SHP77 (cell line): Measurements from ENCODE around the gene BRSK1.
"Not testable (repeated sequence)": the region's sequence is repeated elsewhere in the genome, so short reads cannot be mapped to it uniquely, and the experiment has no call there.

Experiments
- DNase-seq, 2 experiments: peaks; one replicate each; lab custom pipeline; 2025; lab: John Stamatoyannopoulos, UW

BRSK1 gene

DNA sequence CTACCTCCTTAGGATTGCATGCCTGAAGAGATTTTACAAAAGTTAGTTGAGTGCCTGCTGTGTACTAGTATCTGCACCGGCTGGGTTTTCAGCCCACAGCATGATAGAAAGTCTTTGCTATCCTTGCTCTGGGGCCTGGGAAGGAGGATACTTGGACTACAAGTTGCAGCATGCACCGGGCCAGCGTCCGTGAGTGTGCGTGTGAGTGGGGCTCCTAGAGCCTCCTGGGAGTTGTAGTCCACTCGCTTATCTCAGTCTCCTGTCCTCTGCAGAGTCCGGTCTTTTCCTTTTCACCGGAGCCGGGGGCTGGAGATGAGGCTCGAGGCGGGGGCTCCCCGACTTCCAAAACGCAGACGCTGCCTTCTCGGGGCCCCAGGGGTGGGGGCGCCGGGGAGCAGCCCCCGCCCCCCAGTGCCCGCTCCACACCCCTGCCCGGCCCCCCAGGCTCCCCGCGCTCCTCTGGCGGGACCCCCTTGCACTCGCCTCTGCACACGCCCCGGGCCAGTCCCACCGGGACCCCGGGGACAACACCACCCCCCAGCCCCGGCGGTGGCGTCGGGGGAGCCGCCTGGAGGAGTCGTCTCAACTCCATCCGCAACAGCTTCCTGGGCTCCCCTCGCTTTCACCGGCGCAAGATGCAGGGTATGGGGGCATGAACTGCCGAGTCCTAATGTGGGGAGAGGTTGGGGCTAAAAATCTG lies 20.6 kb downstream of the BRSK1 start:
- peak; percentile 14 to 29 for DNase-seq

GRCh38 chr19:55304980-55305379 lies 21.2 kb downstream of the BRSK1 start:
- no peak for DNase-seq

DNA sequence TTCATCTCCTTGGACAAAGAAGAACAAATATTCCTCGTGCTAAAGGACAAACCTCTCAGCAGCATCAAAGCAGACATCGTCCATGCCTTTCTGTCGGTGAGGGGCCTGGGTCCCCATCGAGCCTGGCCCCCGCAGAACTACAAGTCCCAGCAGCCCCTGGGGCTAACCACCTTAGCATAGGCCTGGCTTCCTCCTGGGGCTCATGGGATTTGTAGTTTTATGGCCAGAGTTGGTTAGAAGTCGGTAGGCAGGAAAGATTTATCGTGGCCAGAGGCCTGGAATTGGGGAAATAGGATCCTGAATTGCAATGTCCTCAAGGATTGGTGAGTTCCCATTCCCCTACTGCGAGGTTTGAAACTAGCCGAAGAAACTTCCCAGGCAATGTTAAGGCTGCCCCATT lies 21.7 kb downstream of the BRSK1 start:
- peak in 1 of 2 experiments; percentile 38 for DNase-seq

- no peak for DNase-seq
These were observed 22.3 kb downstream of the BRSK1 start for GRCh38 chr19:55305983-55306562.

DNA sequence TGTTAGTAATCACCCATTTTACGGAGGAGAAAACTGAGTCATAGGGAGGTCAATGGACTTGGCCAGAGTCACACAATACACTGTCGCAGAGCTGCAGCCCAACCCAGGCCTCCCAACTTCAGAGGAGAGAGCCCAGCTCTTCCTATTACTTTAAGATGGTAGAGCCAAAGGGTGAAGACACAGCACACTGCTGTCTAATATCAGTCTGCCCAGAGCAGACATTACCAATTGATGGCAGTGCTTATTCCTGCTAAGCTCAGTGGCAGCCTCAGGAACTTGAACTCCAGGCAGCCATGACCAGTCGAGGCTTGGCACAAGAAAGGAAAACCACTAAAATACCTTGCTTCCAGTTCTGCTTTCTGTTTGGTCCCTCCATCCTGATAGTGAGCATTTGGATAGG lies 22.9 kb downstream of the BRSK1 start:
- DNase-seq, result no peak

DNA sequence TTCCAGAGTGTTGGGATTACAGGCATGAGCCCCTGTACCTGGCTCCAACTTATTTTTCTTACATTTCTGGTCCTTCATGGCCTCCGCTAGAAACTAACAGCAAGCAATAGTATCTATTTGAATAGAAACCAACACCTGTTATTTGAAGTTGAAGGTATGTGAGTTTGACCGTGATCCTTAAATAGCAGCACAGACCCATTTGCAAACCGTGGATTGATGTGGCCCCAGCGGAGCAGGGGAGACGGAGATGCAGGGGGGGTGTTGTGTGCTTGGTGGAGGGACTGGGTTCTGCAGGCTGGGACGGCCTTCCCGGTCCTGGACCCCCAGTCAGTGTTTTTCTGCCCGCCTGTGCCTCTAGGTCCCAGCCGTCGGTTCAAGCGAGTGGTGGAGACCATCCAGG lies 24.5 kb downstream of the BRSK1 start:
- no peak for DNase-seq

GRCh38 chr19:55309448-55309847 lies 25.7 kb downstream of the BRSK1 start:
- DNase-seq, result no peak

- DNase-seq, result no peak
These were observed 26.7 kb downstream of the BRSK1 start for GRCh38 chr19:55310498-55310897.

- no peak for DNase-seq
These were observed 27.6 kb downstream of the BRSK1 start for GRCh38 chr19:55311397-55311796.

- DNase-seq, result no peak
These were observed 28.0 kb downstream of the BRSK1 start for GRCh38 chr19:55311797-55312196.

DNA sequence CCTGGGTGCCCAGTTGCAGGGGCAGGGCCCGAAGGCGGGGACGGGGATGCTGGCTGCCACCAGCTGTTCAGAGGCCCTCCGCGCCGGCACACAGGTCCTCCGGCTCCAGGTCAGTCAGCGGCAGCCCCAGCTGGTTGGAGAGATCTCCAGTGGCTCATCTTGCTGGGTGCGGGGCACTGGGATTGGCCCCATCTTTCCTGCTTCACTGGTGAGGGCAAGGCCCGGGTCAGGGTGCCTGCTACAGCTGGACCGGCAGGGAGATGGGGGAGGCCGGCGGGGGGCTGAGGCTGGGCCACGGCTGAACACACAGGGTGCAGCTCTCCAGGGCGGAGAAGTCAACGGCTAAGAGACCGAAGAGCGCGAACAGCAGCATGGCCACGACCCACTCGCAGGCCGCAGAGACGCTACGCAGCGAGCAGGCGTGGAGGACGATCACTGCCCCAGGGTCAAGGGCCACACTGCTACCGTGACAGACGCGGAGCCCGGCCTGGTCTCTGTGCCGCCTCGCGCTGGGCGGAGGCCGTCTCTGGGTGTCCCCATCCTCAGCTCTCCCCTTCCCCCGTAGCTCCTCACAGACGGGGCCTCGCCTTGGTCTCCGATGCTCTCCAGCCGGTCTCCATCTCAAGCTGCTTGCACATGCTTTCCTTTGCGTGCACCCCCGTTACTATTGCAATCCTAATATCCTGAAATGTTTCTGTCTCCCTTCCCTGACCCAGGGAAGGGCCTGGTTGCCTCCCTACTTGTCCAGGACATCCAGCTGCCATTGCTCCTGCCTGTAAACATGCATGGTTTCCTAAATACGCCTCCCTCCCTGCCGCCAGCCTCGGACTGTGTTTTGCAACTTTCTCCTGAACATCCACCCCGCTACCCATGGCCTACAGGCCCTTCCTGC lies 29.1 kb downstream of the BRSK1 start:
- DNase-seq, result no peak

DNA sequence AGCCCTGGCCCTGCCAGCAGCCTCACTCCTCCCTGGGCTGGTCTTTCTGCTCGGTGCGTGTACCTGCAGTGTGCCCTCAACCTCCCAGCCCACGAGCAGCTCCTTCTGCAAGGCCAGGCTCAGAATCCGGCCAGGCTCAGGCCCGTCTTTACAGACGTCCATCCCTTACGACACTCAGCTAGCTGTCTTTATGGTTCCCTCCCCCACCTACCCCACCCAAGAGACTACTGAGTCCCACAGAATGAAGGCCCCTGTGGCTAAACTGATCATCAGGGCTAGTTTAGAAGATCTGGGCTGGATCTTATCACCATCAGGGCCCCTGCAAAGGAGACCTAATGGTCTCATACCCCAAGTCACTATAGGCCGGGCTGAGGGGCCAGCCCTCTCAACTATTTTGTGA lies 30.6 kb downstream of the BRSK1 start:
- DNase-seq, result no peak

DNA sequence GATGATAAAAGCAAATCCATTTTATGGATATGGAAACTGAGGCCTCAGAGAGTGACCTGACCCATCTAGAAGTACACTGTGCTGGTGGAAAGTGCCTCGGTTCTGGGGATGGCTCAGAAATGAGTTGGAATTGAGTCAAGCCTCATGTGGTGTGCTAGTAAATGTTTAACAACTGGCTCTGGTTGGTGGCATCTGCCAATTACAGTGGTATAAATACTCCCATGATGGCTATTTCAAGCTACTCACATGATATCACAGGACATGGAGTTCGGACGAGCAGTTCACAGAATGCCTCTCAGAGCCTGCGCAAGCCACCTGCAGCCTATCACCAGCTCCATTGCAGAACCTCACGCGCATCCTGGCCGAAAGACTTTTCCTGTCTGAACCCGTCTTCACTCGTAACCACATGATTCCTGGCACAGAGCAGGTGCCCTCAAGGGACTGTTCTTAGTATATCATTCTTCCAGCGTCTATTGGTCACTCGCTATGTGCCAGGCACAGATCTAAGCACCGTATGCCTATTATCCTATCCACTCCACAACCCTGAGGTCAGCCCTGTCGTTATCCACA lies 32.2 kb downstream of the BRSK1 start:
- DNase-seq, result no peak

- no peak for DNase-seq
These were observed 32.8 kb downstream of the BRSK1 start for GRCh38 chr19:55316646-55317045.

GRCh38 chr19:55319785-55320184 lies 36.0 kb downstream of the BRSK1 start:
- peak in 1 of 2 experiments; percentile 30 for DNase-seq

- DNase-seq, result no peak
These were observed 37.1 kb downstream of the BRSK1 start for GRCh38 chr19:55320844-55321419.

DNA sequence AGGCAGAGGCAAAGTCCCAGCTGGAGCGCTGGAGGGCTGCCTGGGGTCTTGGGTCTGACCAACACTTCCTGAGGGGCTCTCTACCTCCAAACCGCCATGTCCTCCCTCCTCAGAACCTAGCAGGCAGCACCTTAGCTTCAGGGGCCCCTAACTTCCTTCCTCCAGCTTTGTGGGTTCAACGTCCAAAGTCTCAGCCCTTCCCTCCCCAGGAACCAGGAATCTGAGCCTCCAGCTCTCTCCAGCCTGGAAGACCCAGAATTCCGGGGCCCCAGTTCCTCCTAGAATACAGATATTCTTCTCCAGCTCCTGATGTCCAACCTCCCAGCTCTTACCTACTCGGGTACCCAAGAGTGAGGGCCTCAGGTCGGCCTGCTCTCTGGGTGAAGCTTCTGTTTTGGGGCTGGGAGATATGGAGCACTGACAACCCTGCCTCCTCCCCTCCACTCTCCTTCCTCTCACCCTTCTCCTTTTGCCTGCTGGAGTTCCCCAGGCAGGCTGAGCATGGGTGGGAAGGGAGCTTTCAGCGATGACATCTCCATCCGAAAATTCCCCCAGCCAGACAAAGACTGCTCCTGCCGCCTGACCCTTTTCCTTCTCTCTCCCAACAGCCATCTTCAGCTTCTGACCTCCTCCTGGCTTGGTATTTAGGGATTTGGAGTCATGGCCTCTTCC lies 37.8 kb downstream of the BRSK1 start:
- DNase-seq, result no peak

GRCh38 chr19:55322204-55322885 lies 38.5 kb downstream of the BRSK1 start:
- DNase-seq, result no peak

- no peak for DNase-seq
These were observed 40.9 kb downstream of the BRSK1 start for GRCh38 chr19:55324662-55325061.

GRCh38 chr19:55325172-55325571 lies 41.4 kb downstream of the BRSK1 start, which contains the start of gene TMEM150B:
TMEM150B (minus strand) TSS chr19:55325341; CDS start chr19:55321036, 4,305 bp downstream.
- DNase-seq, result no peak

DNA sequence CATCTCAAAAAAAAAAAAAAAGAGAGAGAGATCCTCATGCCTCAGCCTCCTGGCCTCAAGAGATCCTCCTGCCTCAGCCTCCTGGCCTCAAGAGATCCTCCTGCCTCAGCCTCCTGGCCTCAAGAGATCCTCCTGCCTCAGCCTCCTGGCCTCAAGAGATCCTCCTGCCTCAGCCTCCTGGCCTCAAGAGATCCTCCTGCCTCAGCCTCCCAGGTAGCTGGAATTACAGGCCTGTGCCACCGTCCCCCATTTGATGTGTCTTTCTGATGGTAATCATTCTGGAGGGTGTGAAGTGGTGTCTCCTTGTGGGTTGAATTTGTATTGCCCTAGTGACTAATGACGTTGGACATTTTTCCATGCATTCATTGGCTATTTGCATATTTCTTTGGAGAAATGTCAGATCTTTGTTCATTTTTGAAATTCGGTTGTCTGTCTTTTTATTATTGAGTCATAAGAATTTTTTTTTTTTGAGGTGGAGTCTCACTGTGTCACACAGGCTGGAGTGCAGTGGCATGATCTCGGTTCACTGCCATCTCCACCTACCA lies 45.0 kb downstream of the BRSK1 start:
- not testable (repeated sequence) for DNase-seq
